HG03103 (cell line): ENCODE measurements around the gene PPP6R1.

ENCODE experiments used
- ATAC-seq: cut with Tn5 transposase; IDR thresholded peaks from one replicate; pipeline ENCODE4 v1.9.1; 2021; ENCODE audit warnings: low read depth; ENCODE audit not compliant: unreplicated experiment

PPP6R1 gene

GRCh38 chr19:55246462-55247451 is 12.1 kb downstream of the PPP6R1 start:
- no peak for ATAC-seq

DNA sequence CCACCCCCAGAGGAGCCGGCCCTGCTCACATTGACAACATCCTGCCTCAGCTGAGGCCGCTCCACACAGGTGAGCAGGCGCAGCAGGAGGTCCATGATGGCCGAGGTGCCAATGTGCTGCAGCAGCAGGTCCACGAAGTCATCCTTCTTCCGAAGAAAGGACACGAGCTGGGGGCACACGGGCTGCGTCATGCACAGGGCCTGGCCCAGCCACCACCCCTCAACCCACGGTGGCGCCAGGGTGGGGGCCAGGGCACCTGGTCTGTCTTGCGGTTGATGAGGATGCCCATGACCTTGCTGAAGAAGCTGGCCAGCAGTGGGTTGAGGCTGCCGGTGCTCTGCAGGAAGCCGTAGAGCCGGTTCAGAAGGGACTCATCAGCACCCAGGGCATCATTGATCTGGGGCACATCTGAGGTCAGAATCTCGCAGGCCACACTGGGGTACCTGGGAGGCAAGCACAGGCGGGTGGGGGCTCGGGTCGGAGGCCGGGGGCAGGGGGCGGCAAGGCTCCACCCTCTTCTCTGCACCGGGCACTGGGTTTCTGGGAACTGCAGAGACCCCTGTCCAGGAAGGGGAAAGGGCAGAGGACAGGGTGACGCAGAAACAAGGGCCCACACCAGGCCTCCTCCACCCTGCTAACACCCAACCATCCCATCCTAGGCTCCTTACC is 13.4 kb downstream of the PPP6R1 start:
- ATAC-seq: no peak

- ATAC-seq: no peak
Measured at GRCh38 chr19:55244004-55244680, 14.7 kb downstream of the PPP6R1 start.

- ATAC-seq: no peak
Measured at GRCh38 chr19:55242517-55242916, 16.3 kb downstream of the PPP6R1 start.

DNA sequence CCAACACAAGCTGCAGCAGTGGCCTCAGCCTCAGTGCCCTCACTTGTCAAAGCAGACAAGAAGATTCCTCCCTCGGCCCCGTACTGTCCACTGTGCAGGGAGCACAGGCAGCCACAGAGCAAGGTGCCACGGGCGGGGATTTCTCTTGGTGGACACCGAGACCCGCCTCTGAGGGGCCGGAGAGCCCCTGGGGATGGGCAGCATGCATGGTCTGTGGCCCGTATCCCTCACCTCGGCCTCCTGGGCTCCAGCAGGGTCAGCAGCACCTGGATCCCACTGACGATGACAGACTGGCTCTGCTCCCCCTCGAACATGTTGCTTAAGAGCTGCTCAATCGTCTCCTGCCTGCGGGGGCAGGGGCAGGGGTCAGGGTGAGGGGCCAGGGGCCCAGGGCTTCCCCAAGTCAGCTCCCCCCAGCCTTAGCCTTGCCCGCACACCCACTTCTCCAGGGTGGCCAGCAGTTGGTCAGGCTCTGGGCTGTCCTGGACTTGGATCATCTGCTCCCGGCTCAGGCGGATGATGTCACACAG is 16.8 kb downstream of the PPP6R1 start:
- ATAC-seq: no peak

DNA sequence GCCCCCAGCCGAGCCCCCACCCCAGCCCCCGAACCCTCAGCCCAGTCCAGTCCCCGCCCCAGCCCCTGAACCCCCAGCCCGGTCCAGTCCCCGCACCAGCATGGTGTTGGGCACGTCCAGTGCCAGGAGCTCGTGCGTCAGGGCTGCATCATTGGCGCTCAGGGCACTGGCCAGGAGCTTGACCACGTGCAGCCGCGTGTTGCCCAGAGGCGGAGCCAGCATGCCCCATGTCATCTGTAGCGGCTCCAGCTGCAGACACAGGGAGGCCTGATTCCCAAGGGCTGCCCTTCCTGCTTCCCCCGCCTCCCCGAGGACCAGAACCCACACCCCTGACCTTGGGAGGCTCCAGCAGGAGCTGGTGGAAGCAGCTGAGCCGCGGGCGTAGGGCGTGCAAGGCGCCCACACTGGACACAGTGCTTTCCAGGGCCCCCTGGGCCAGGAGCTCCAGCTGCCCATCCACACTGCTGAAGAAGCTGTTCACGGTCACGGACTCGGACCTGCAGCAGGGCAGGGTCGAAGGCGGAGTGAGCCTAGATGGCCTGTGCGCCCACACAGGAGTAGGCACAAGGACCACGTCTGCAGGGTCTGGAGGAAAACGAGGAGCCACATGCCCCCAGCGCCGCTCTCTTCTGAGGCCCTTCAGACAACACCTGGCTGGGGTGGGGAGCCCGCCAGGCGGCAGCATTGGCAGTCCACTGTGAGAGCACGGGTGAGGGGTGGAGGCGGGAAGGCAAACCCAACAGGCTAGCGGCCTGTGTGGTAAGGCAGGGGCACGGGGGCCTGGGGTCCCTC is 17.5 kb downstream of the PPP6R1 start:
- no peak for ATAC-seq

DNA sequence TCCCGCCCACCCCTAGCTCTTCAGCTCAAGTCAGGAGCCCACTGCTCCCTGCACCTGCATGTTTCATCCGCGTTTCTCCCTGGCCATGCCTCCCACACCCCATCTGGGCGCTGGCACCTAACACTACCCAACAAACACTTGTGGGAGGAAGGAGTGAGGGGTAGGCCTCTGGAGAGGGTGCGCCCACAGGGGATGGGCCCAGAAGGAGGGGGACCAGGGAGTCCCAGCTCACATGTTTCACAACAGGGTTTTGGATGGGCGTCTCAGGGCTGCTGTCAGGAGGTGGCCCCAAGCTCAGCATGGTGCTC is 18.1 kb downstream of the PPP6R1 start:
- no peak for ATAC-seq

DNA sequence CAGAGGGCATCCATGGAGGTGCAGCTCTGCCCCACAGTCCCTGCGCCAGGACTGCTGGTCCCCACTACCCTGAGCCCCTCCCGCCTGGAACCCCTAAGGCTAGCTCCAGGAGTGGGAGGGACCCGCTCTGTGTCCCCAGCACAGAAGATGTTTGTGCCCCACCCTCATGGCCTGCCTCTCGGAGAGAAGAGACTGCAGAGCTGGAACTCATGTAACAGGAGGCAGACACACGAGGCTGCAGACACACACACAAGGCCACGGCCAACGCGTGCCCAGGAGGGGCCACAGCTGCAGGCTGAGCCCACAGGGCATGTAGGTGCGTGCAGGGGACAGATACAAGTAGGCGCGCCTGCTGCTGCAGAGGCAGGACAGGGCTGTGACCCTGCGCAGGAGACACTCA is 19.8 kb downstream of the PPP6R1 start:
- no peak for ATAC-seq

GRCh38 chr19:55238030-55238429 is 20.8 kb downstream of the PPP6R1 start:
- ATAC-seq: no peak

DNA sequence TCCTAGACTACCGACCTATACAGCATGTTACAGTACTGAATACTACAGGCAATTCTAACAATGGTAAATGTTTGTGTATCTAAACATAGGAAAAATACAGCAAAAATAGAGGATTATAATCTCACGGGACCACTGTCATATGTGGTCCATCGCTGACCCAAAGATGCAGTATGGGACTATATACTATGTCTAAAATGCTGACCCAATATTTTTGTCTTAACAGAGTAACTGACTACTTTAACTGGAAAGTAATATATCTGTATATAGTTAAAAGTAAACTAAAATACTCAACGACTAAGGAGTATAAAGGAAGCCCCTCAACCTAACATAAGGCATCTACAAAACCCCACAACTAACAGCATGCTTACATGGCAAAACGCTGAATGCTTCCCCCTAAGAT is 25.8 kb downstream of the PPP6R1 start:
- ATAC-seq: no peak

- ATAC-seq: no peak
Measured at GRCh38 chr19:55232286-55232602, 26.6 kb downstream of the PPP6R1 start.

DNA sequence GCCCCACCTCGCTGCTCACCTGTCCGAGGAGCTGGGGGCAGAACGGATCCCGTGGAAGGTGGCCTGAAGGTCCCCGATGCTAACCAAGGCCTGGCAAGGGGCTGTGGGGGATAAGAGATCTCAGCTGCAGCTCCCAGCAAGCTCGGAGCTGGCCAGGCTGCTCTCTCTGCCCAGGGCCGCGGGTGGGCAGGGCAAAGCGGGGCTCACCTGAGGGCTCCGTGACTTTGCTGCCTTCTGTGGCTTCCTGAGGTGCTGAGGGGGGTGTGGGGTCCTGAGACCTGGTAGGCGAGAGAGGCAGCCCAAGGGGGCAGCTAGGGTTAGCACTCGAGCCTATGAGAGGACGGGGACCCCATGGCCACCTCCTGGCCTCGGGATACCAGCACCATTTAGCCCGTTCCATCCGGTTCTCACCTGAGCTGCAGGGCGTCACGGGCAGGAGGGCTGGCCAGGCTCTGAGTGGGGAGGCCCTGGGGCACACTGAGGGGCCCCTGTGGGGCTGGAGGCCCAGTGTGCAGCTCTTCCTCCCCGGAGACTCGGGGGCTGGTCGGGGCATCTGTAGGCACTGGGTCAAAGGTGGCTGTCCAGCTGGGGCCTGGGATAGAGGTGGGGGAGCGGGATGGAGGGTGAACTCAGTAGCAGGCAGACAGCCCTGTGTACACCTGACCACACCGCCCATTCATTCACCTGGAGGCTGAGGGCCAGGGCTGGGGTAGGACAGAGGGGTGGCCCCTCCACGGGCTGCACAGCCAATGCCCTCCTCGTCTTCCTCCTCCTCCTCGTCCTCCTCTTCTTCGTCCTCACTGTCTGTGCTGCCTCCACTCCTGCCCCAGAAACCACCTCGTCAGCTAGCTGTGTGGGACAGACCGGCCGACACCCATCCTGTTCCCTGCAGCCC is 27.2 kb downstream of the PPP6R1 start:
- ATAC-seq: no peak

DNA sequence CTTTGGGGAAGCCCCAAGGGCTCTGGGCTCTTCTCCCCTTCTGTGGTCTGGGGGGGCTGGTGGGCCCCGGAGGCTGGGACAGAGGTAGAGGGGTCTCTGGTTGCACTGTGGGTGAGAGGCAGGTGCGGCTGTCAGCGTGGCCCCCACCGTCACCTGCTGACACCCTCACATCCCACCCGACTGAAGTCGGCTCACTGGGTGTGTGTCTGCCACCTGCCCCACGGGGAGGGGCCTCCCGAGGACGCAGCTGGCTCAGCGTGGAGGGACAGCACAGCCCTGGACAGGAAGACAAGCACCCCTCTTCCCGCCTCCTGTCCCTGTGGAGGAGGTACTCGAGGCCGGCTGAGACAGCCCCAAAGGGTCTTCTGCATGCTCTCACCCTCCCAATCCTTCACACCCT is 28.0 kb downstream of the PPP6R1 start:
- ATAC-seq: no peak

- no peak for ATAC-seq
Measured at GRCh38 chr19:55230329-55230728, 28.5 kb downstream of the PPP6R1 start.

DNA sequence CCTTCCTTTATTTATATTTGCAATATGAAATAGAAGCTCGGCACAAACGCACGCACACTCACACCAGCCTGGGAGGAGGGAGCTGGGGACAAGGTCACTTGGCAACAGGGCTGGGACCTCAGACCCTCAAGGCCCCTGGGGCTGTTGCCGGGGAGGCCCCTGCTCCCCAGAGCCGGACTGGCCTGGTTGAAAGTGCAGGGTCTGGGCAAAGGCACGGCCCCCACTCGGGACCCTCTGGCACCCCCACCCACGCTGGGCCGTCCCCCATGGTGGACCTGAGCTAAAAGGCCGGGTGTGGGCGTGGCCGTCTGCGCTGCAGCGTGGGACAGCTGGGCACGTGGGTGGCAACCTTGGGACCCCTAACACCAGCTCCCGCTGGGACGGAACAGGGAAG is 29.0 kb downstream of the PPP6R1 start:
- ATAC-seq: no peak

- ATAC-seq: no peak
Measured at GRCh38 chr19:55229145-55229788, 29.6 kb downstream of the PPP6R1 start.

DNA sequence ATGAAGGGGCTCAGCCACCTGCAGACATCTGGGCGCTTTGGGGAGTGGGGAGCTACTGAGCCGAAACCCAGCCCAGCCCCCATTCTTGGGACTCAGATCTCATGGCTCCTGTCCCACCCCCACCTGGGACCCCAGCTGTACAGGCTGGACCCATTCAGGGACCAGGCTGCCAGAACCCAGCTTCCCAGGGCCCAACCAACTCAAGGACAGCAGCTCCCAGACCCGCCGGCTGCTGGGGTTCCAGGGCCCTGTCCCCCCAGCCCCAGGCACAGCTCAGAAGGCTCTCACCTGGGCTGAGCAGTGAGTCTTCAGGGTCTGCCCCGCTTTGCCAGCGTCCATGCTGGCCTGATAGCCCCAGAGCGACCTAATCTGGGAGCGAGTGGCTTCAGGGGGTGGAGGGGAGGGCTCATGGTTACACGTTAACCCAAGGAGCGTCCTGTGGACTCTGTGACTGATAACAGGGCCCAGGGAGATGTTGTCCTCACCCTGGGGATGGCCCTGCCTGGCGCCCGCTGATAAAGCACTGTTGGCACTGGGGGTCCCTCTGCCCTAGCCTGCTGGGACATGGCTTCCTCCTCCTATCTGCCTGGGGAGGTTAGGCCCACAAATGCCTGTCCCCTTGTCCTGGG is 30.3 kb downstream of the PPP6R1 start, which contains the start of gene TMEM86B:
TSS of gene TMEM86B (minus strand) at position 361 of the 629 bp plus-strand sequence. CDS start at position 339, 22 bp downstream.
- no peak for ATAC-seq

DNA sequence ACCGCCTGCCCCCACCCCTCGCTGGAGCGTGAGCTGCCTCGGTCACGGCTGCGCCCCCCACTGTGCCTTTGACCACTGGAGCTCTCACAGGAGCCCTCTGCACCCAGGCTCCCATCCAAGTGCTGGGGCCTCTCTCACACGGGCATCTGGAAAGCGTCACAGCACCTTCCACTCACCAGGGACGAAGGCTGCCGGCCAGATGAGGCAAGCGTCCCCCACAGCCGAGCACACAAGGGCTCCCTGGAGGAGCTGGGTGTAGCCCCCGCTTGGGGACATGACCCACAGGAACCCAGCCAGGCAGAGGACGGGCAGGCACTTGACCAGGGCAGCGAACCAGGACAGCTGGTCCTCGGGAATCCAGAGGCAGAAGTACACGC is 30.8 kb downstream of the PPP6R1 start:
- ATAC-seq: no peak
